M059J (cell line): ENCODE results near the gene HDAC2. TPM values are rescaled to one million over a fixed set of nuclear protein-coding genes. Genes with fewer than 3 reads are reported as not detected.
"Not testable (repeated sequence)": the region's sequence is repeated elsewhere in the genome, so short reads cannot be mapped to it uniquely, and the experiment has no call there.

Experiments
- DNase-seq: peaks from one replicate; pipeline ENCODE4 v3.0.0-alpha.2; 2012; ENCODE audit warnings: low read depth
- total RNA-seq: library from RNA; depleted of rRNA; stranded (reverse); fragments of >200 nt; shearing (Covaris generic); gene quantifications from 2 replicates; pipeline ENCODE4 v1.2.3, GENCODE V29; 2014; rRNA removed

Gene HDAC2
- total RNA-seq, 1 experiment from 2014 or later = 173 TPM

GRCh38 chr6:113910285-113910684 is 60.7 kb downstream of the HDAC2 start:
- not testable (repeated sequence) for DNase-seq

- DNase-seq = peak; percentile 70
These were observed 61.6 kb downstream of the HDAC2 start for GRCh38 chr6:113909224-113909856.

GRCh38 chr6:113908801-113909200 is 62.1 kb downstream of the HDAC2 start:
- no peak for DNase-seq

- no peak for DNase-seq
These were observed 63.7 kb downstream of the HDAC2 start for GRCh38 chr6:113907102-113907815.

- DNase-seq = peak; percentile 48
These were observed 67.2 kb downstream of the HDAC2 start for GRCh38 chr6:113903666-113904330.

- no peak for DNase-seq
These were observed 69.5 kb downstream of the HDAC2 start for GRCh38 chr6:113901482-113901881.

GRCh38 chr6:113894712-113895674 is 76.0 kb downstream of the HDAC2 start:
- DNase-seq = no peak

GRCh38 chr6:113893866-113894265 is 77.1 kb downstream of the HDAC2 start:
- DNase-seq = peak; percentile 16

GRCh38 chr6:113893451-113893850 is 77.5 kb downstream of the HDAC2 start:
- no peak for DNase-seq

- DNase-seq = no peak
These were observed 81.9 kb downstream of the HDAC2 start for GRCh38 chr6:113888956-113889630.

GRCh38 chr6:113888493-113888892 is 82.5 kb downstream of the HDAC2 start:
- no peak for DNase-seq

GRCh38 chr6:113886512-113886911 is 84.4 kb downstream of the HDAC2 start:
- DNase-seq = no peak

GRCh38 chr6:113884011-113884410 is 86.9 kb downstream of the HDAC2 start:
- DNase-seq = no peak

Other genes starting within 250 kb of the HDAC2 start
- 115 and 184 TPM in 2 replicates for gene MARCKS, start 113.8 kb downstream of the HDAC2 start, total RNA-seq